SU-DHL-6 (cell line): Measurements from ENCODE around the gene RAB8A.

Experiments used
- CTCF ChIP-seq: fragments of 200-600 bp; sonication (generic); IDR thresholded peaks from one replicate; pipeline ENCODE4 v1.5.1; 2017; ENCODE audit warnings: antibody characterized with exemption, mild to moderate bottlenecking, low read length, moderate library complexity; ENCODE audit not compliant: insufficient read depth, poor library complexity, severe bottlenecking
- EZH2phosphoT487 ChIP-seq: fragments of 200-600 bp; sonication (generic), shearing (Covaris generic); conservative IDR thresholded peaks from 2 replicates; pipeline ENCODE4 v1.6.1; 2018; ENCODE audit warnings: mild to moderate bottlenecking, antibody characterized with exemption, low read length, moderate library complexity, mixed read lengths

DNA sequence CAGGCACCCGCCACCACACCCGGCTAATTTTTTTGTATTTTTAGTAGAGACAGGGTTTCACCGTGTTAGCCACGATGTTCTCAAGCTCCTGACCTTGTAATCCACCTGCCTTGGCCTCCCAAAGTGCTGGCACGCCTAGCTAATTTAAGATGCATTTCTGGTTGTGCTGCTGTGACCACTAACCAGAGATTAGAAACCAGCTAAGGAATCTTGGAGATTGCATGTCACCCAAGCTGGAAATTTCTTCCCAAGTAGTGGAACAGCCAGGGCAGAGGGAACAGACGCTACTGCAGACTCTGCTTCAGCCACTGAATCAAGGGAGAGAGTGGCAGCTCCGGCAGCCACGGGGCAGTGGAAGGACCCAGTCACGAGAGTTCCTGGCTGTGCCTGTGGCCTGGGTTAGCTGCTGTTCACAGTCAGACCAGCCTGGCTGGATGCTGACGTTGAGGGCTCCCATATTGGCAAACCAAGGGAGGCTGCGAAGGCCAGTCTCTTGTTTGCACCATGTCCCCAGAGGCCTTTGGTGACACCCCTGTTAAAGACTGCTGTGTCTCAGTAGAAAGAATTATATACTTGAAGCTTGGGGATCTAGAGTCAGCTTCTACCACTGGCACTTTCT, 27.5 kb upstream of the RAB8A start:
- TF ChIP-seq CTCF (no peak), EZH2phosphoT487 (no peak)
